GM18502 (cell line): ENCODE data around the gene CHD1L.
A peak's percentile ranks its signal among the peaks of the same experiment; 100 is the strongest.
"Not testable (repeated sequence)": the region's sequence is repeated elsewhere in the genome, so short reads cannot be mapped to it uniquely, and the experiment has no call there.

ENCODE experiments used
- ATAC-seq: cut with Tn5 transposase; IDR thresholded peaks from one replicate; pipeline ENCODE4 v1.9.1; 2021; ENCODE audit warnings: mild to moderate bottlenecking; ENCODE audit not compliant: unreplicated experiment, poor library complexity

CHD1L gene

DNA sequence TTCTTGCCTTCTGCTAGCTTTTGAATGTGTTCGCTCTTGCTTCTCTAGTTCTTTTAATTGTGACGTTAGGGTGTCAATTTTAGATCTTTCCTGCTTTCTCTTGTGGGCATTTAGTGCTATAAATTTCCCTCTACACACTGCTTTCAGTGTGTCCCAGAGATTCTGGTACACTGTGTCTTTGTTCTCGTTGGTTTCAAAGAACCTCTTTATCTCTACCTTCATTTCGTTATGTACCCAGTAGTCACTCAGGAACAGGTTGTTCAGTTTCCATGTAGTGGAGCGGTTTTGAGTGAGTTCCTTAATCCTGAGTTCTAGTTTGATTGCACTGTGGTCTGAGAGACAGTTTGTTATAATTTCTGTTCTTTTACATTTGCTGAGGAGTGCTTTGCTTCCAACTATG is 11.5 kb upstream of the CHD1L start:
- ATAC-seq: not testable (repeated sequence)

DNA sequence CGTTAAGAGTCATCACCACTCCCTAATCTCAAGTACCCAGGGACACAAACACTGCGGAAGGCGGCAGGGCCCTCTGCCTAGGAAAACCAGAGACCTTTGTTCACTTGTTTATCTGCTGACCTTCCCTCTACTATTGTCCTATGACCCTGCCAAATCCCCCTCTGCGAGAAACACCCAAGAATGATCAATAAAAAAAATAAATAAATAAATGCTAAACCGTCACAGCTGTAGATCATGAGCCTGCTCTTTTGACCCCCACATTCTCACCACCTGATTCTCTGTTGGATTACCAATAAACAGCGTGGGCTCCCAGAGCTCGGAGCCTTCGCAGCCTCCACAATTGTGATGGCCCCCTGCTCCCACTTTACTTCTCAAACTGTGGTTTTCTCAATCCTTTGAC is 8.6 kb upstream of the CHD1L start:
- ATAC-seq: not testable (repeated sequence)

DNA sequence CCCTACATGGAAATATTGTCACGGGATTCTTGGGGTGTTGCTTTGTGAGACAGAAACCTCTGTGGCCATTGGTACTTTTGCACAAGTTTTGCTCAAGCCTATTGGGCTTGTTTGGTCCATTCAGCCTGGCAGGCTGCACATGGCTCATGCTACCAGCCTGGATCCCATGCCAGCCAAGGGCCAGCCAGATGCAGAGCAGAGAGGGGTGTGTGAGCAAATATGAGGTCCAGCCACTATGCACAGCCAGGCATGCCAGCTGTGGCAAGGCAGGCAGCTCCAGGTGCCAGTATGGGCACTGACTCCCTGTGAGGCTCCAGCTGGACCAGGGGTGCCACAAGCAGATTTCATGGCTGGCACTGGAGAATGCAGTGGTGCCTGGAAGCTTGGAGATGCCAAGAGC is 6.7 kb upstream of the CHD1L start:
- ATAC-seq: no peak

DNA sequence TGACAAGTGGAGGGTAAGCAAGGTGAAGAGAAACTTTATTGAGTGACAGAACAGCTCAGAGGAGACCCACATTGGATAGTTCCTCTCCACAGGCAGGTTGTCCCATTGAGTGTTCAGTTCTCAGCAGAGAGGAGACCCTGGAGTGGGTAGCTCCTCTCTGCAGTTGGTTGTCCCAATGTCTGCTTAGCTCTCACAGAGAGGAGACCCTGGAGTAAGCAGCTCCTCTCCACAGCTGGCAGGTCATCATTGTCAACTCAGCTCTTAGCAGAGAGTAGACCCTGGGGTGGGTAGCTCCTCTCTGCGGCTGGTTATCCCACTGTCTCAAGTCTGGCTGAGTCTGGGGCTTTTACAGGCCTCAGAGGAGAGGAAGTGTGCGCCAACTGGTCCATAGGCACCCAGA is 6.0 kb upstream of the CHD1L start:
- ATAC-seq: no peak

DNA sequence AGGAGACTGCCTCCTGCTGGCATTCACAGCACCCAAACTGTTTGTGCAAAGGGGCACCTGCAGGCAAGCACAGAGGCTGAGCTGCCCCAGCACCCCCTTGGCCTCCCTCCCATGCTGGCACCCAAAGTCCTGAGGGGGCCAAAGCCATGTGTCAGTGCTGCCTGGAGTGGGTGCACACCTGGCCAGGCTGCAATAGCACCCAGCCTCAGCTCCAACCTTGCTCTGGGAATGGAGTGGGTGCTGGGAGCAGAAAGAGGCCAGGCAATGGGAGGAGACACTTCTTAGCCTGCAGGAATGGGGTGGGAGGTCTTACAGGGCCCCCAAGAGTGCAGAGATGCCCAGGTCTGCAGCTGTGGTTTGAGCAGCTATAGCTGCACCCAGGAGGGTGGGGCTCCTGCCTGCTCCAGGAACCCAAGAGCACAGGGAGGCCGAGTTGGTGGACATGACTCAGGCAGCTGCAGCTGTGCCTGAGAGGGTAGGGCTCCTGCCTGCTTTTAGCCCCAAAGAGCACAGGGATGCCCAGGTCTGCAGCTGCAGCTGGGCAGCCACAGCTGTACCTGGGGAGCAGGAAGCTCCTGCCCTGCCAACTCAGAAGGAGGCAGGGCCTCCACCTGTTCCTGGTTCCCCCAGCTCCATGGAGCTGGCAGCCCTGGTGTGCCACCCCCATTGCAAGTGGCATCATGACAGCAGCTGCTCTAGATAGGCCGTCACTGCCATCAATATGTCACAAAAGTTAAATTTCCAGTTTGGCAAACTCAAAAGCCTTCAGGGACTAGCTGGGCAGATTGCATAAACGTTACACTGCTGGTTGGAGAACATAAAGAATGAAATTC is 5.3 kb upstream of the CHD1L start:
- ATAC-seq: no peak

DNA sequence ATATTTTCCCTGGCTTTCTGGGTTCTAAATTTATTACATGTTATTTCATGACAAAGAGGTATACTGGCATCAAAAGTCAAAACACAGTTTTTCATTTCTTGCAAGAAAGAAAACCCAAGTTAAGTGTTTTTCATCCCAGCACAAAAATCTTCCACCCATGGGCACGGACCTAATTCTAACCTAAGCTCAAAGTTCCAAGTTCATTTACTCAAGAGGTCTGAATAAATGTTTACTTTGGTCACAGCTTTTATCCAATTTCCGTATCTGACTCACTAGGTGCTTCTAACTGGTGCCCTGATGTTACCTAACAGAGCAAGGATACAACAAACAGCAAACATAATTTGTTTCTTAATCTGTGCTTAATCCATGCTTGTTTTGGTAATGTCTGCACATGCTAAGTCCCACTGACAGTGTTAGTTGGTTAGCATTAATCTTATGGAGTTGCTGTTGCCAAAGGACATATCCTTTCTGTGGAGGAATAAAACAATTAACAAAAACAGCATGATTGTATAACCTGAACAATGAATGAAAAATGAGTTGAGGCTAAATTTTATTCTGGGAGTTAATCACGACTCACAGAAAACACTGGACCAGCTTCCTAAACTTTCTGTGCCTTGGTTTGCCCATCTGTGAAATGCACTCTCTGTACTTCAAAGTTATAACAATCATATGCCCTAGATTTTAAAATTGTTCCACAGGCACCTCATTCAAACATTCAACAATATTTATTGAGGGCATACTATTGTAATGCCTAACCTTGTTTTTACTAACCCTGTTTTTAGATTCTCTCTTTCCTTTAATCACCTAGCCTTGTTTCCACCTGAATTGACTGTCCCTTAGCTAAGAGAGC is 4.2 kb upstream of the CHD1L start:
- ATAC-seq: no peak

DNA sequence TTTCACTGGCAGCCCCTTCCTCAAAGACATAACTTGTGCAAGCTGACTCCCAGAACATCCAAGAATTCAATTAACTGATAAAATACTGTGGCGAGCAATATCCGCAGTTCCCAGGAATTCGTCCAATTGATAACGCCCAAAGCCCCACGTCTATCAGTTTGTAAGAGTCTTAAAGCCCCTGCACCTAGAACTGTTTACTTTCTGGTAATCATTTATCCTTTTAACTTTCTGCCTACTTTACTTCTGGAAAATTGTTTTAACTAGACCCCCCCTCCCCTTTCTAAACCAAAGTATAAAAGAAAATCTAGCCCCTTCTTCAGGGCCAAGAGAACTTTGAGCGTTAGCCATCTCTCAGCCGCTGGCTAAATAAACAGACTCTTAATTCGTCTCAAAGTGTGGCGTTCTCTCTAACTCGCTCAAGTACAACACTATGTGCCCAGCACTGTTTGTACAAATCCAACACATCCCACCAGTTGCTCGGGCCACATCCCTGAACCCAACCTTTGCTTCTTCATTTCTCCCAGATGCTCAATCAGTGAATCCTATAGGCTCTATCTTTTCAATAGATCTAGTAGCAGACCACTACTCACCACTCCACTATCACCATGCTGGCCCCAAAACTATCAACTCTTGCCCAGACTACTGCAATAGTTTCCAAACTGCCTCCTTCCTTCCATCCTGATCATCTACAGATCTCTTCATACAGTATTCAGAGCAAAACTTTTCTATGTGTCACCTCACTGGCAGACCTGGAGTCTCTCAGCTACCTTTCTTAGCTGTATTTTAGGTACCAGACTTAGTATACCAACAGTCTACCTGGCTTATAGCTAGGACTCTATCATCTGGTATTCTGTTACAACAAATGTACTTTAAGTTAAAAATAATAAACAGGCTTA is 3.3 kb upstream of the CHD1L start:
- ATAC-seq: no peak

DNA sequence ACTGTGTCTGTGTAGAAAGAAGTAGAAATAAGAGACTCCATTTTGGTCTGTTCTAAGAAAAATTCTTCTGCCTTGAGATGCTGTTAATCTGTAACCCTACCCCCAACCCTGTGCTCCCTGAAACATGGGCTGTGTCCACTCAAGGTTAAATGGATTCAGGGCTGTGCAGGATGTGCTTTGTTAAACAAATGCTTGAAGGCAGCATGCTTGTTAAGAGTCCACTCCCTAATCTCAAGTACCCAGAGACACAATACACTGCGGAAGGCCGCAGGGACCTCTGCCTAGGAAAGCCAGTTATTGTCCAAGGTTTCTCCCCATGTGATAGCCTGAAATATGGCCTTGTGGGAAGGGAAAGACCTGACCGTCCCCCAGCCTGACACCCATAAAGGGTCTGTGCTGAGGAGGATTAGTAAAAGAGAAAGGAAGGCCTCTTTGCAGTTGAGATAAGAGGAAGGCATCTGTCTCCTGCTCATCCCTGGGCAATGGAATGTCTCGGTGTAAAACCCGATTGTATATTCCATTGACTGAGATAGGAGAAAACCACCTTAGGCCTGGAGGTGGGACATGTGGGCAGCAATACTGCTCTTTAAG is 2.3 kb upstream of the CHD1L start:
- not testable (repeated sequence) for ATAC-seq

DNA sequence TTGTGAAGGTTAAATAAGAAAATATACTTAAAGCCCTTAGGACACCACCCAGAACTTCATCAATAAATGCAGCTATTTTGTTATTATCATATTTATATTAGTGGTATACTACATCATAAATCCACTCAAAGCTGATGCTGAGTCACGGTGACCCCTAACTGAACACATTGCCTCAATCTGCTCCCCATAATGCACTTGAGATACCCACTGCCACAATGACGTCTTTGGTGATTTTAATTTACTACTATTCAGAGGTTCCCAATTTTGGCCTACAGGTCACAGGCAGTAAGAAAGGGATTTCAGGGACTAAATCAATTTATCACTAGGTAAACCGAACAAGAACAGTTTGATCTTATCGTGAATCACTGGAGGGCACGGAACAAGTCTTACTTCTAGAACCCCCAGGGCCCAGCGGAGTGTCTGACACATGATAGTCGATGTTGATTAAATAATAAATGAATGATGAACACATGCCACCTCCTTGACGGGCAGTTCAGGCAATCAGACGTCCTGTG is 493 bp upstream of the CHD1L start:
- ATAC-seq: no peak

DNA sequence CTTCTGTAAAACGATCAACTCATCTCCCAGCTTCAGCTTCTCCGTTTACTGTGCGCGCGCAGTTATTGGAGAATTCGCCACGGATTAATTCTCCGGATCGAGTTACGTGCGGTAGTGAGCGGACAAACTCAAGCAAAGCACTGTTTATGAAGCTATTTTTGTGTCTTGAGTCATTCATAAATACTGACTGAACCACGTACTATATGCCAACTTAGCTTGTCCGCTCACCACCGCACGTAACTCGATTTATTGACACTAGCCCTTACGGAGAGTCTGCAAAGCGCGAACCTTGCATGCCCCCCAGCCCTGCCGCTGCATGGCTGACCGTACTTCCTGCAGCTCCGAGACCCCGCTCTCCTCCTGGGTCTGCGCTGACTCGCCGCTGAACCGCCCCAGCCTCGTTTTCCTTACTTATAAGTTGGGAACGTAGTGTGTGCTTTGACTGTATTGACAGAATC is 773 bp downstream of the CHD1L start:
- peak; percentile 19 for ATAC-seq

DNA sequence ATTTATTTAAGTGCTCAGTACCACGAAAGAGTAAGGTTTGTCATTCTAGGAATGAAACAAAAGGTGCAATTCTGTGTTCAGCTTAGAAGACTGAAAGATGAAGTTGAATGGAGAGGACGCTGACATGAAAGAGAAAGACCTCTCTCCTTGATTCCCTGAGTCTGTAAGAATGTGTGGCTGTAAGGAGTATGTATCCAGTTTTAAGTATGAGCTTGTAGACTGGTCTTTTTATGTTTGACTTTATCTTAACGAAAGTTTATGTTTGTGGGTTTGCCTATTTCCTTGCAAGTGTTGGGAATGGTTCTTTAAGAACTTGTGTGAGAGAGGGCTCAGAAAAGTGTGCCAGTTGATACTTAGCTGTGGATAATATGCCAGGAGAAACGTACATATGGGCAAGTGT is 1.4 kb downstream of the CHD1L start:
- no peak for ATAC-seq

DNA sequence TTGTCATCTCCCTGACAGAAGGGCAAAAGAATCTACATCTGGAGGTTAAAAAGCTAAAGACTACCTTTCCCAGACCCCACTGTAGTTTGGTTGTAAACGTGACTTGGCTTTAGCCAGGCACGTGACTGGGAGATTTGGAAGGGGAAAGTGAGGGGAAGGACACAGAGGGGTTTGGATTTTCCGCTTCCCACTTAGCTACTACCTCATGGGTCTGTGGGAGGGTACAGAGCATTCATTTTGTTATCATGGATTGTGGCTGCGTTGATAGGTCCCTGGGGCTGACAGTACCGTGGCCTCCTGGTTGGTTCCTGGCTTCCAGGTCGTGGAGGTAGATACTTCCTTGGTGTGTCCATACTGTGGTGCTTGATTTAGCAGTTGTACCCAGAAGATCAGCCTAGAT is 2.6 kb downstream of the CHD1L start:
- ATAC-seq: no peak

DNA sequence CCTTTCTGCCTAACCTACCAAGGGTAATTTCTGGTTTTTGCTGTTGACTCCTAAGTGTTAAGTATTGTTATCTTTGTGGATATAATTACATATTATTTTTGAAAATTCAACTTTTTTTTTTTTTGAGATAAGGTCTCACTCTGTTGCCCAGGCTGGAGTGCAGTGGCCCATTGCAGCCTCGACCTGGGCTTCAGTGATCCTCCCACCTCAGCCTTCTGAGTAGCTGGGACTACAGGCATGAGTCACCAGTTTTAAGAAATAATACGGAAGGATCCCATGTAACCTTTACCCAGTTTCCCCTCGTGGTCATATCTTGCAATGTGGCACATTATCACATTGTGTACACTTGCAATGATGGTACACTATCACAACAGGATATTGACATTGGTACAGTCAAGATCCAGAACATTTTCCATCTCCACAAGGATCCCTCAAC is 3.1 kb downstream of the CHD1L start:
- no peak for ATAC-seq

DNA sequence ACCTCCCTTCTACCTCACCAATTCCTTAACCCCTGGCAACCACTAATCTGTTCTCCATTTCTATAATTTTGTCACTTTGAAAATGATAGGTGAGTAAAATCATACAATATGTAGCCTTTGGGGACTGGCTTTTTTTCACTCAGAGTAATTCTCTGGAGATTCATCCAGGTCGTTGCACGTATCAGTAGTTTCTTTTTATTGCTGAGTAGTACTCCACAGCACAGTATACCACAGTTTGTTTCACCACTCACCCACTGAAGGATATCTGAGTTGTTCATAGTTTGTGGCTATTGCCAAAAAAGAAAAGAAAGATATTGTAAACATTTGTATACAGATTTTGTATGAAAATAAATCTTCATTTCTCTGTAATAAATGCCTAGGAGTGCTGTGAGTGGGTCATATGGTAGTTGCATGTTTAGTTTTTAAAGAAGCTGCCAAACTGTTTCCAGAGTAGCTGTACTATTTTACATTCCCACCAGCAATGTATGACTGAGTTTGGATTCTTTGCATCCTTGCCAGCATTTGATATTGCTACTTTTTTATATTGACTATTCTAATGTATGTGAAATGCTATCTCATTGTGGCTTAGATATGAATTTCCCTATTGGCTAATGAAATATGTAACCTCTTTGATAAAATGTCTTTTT is 3.7 kb downstream of the CHD1L start:
- no peak for ATAC-seq

DNA sequence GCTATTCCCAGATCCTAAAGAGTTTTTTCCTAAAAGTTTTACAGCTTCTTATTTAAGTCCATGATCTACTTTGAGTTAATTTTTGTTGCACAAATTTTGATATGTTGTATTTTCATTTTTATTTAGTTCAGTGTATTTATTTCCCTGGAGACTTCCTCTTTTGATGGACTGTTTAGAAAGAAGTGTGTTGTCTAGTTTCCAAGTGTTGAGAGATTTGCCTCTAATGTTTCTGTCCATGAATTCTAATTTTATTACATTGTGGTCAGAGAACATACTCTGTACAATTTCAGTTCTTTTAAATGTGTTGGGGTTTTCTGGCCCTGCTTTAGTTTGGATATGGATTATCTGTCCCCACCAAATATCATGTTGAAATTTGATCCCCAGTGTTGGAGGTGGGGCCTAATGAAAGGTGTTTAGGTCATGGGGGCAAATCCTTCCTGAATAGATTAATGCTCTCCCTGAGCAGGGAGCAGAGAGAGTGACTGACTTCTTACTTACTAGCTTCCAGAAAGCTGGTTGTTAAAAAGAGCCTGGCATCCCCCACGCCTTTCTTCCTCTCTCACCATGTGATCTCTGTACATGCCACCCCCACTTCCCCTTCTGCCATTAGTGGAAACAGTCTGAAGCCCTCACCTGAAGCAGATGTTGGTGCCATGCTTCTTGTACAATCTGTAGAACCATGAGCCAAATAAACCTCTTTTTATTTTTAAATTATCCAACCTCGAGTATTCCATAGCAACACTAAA is 4.6 kb downstream of the CHD1L start:
- no peak for ATAC-seq

DNA sequence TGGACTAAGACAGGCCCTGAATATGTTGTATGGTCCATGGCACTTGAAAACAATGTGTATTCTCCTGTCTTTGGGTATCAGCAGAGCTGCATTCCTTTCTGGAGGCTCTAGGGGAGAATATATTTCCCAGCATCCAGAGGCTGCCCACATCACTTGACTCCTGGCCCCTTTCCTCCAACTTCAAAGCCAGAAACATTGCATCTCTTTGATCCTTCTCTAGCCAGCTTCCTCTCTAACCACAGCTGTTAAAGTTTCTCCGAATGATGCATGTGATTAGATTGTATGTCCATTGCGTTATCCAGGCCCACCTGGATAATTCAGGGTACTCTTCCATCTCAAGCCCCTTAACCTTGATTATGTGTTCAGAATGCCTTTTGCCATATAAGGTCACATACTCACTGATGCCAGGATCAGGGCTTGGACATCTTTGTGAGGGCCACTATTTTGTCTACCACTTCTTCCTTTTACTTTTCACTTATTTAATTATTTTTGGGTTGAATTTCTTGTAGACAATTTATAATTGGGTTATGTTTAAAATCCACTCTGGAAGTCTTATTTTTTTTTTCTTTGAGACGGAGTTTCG is 5.3 kb downstream of the CHD1L start:
- no peak for ATAC-seq

DNA sequence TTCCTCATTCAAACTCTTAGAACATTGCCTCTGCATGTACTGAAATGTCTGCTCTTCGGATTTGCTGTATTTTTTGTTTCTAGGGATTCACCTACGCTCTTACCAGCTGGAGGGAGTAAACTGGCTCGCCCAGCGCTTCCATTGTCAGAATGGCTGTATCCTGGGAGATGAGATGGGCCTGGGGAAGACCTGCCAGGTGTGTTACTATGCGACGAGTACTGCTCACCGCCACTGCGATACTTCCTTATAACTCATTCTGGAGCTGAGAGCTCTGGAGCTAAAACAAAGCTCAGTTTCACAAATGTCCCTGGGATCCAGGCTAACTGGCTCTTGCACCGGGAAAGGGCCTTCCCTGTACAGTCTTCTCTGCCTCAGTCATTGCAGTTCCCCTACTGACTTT is 10.1 kb downstream of the CHD1L start:
- no peak for ATAC-seq

DNA sequence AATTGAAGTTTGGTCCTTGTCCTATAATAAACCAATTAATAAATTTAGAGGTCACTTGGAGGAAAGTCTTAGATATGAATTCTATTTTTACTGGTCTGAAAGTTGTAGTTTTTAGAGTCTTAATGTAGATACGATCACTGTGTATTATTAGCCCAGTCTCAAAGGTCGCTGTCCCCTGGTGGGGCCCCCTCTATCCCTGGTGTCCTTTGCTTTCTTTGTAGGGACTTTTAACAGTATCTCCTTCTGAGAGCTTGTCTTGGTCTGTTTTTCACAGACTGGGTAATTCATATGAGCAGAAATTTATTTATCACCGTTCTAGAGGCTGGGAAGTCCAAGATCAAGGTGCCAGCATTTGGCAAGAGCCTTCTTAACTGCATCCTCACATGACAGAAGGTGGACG is 18.5 kb downstream of the CHD1L start:
- ATAC-seq: no peak
